Measurements from ENCODE around the gene SERPINA5. TPM values are rescaled to one million over a fixed set of nuclear protein-coding genes. Genes with fewer than 3 reads are reported as not detected.

The SERPINA5 gene
- total RNA-seq (2012; rRNA removed): 0.66 and 0.76 TPM in 2 replicates

- peak within 1 kb of the TSS; percentile 60 for H3K4me2 ChIP-seq (ENCODE audit: low read length)
- no peaks in the 10 kb centered on the region for H3K36me3 ChIP-seq (ENCODE audit: insufficient read depth, low read length)
- no peak within 1 kb of the TSS for H3K9ac ChIP-seq (ENCODE audit: low read depth, low read length)
- no peaks in the 10 kb centered on the region for H3K9me3 ChIP-seq (replicated peaks; ENCODE audit: low read length)
- no peaks in the 10 kb centered on the region for H3K27me3 ChIP-seq (ENCODE audit: control insufficient read depth, insufficient read depth, low read length)
- H3K4me3 ChIP-seq (ENCODE audit: low read length): peak within 1 kb of the TSS; percentile 21
- H3K4me1 ChIP-seq (ENCODE audit: control insufficient read depth, insufficient read depth, low read length): peaks cover 14% of the 10 kb centered on the region
Measured at GRCh38 chr14:94581127-94581999, at the start of gene SERPINA5. Gene SERPINA5, plus strand, starts transcription at chr14:94581426. Its CDS starts 5,937 bp downstream, at chr14:94587363.

GRCh38 chr14:94532447-94532846, 48.8 kb upstream of the SERPINA5 start:
- Histone ChIP-seq H3K36me3 (ENCODE audit: insufficient read depth, low read length) (no peaks in the 10 kb centered on the region), H3K9me3 (replicated peaks; ENCODE audit: low read length) (no peaks in the 10 kb centered on the region), H3K4me1 (ENCODE audit: control insufficient read depth, insufficient read depth, low read length) (peaks cover 16% of the 10 kb centered on the region), H3K9ac (ENCODE audit: low read depth, low read length) (peak overlapping the region; percentile 31), H3K27me3 (ENCODE audit: control insufficient read depth, insufficient read depth, low read length) (peaks cover 5% of the 10 kb centered on the region), H3K4me2 (ENCODE audit: low read length) (no peak overlapping the region), H3K4me3 (ENCODE audit: low read length) (no peak overlapping the region)

- Histone ChIP-seq H3K4me2 (ENCODE audit: low read length) (no peak overlapping the region), H3K4me1 (ENCODE audit: control insufficient read depth, insufficient read depth, low read length) (peaks cover 25% of the 10 kb centered on the region), H3K4me3 (ENCODE audit: low read length) (no peak overlapping the region), H3K27me3 (ENCODE audit: control insufficient read depth, insufficient read depth, low read length) (no peaks in the 10 kb centered on the region), H3K9me3 (replicated peaks; ENCODE audit: low read length) (no peaks in the 10 kb centered on the region), H3K36me3 (ENCODE audit: insufficient read depth, low read length) (no peaks in the 10 kb centered on the region), H3K9ac (ENCODE audit: low read depth, low read length) (no peak overlapping the region)
Measured at GRCh38 chr14:94535506-94535905, 45.7 kb upstream of the SERPINA5 start.

- Histone ChIP-seq H3K36me3 (ENCODE audit: insufficient read depth, low read length) (no peaks in the 10 kb centered on the region), H3K9me3 (replicated peaks; ENCODE audit: low read length) (no peaks in the 10 kb centered on the region), H3K4me2 (ENCODE audit: low read length) (no peak overlapping the region), H3K27me3 (ENCODE audit: control insufficient read depth, insufficient read depth, low read length) (no peaks in the 10 kb centered on the region), H3K4me1 (ENCODE audit: control insufficient read depth, insufficient read depth, low read length) (peaks cover 27% of the 10 kb centered on the region), H3K9ac (ENCODE audit: low read depth, low read length) (no peak overlapping the region), H3K4me3 (ENCODE audit: low read length) (no peak overlapping the region)
Measured at GRCh38 chr14:94536836-94537235, 44.4 kb upstream of the SERPINA5 start.

GRCh38 chr14:94538070-94538740, 43.0 kb upstream of the SERPINA5 start:
- Histone ChIP-seq H3K4me3 (ENCODE audit: low read length) (no peak overlapping the region), H3K4me2 (ENCODE audit: low read length) (no peak overlapping the region), H3K9me3 (replicated peaks; ENCODE audit: low read length) (no peaks in the 10 kb centered on the region), H3K27me3 (ENCODE audit: control insufficient read depth, insufficient read depth, low read length) (no peaks in the 10 kb centered on the region), H3K9ac (ENCODE audit: low read depth, low read length) (no peak overlapping the region), H3K4me1 (ENCODE audit: control insufficient read depth, insufficient read depth, low read length) (peaks cover 22% of the 10 kb centered on the region), H3K36me3 (ENCODE audit: insufficient read depth, low read length) (no peaks in the 10 kb centered on the region)

GRCh38 chr14:94539181-94539580, 42.0 kb upstream of the SERPINA5 start:
- Histone ChIP-seq H3K36me3 (ENCODE audit: insufficient read depth, low read length) (no peaks in the 10 kb centered on the region), H3K9ac (ENCODE audit: low read depth, low read length) (no peak overlapping the region), H3K4me3 (ENCODE audit: low read length) (no peak overlapping the region), H3K4me1 (ENCODE audit: control insufficient read depth, insufficient read depth, low read length) (peaks cover 22% of the 10 kb centered on the region), H3K9me3 (replicated peaks; ENCODE audit: low read length) (no peaks in the 10 kb centered on the region), H3K27me3 (ENCODE audit: control insufficient read depth, insufficient read depth, low read length) (no peaks in the 10 kb centered on the region), H3K4me2 (ENCODE audit: low read length) (no peak overlapping the region)

GRCh38 chr14:94540031-94540794, 41.0 kb upstream of the SERPINA5 start:
- H3K9me3 ChIP-seq (replicated peaks; ENCODE audit: low read length): no peaks in the 10 kb centered on the region
- peaks cover 22% of the 10 kb centered on the region for H3K4me1 ChIP-seq (ENCODE audit: control insufficient read depth, insufficient read depth, low read length)
- H3K27me3 ChIP-seq (ENCODE audit: control insufficient read depth, insufficient read depth, low read length): no peaks in the 10 kb centered on the region
- no peaks in the 10 kb centered on the region for H3K36me3 ChIP-seq (ENCODE audit: insufficient read depth, low read length)
- peak overlapping the region; percentile 19 for H3K4me3 ChIP-seq (ENCODE audit: low read length)
- no peak overlapping the region for H3K9ac ChIP-seq (ENCODE audit: low read depth, low read length)
- H3K4me2 ChIP-seq (ENCODE audit: low read length): peak overlapping the region; percentile 60

- no peaks in the 10 kb centered on the region for H3K9me3 ChIP-seq (replicated peaks; ENCODE audit: low read length)
- no peak overlapping the region for H3K4me2 ChIP-seq (ENCODE audit: low read length)
- H3K36me3 ChIP-seq (ENCODE audit: insufficient read depth, low read length): no peaks in the 10 kb centered on the region
- H3K27me3 ChIP-seq (ENCODE audit: control insufficient read depth, insufficient read depth, low read length): no peaks in the 10 kb centered on the region
- no peak overlapping the region for H3K4me3 ChIP-seq (ENCODE audit: low read length)
- H3K4me1 ChIP-seq (ENCODE audit: control insufficient read depth, insufficient read depth, low read length): peaks cover 22% of the 10 kb centered on the region
- no peak overlapping the region for H3K9ac ChIP-seq (ENCODE audit: low read depth, low read length)
Measured at GRCh38 chr14:94541234-94541975, 39.8 kb upstream of the SERPINA5 start.

- H3K36me3 ChIP-seq (ENCODE audit: insufficient read depth, low read length): no peaks in the 10 kb centered on the region
- H3K4me2 ChIP-seq (ENCODE audit: low read length): no peak overlapping the region
- H3K9me3 ChIP-seq (replicated peaks; ENCODE audit: low read length): no peaks in the 10 kb centered on the region
- no peak overlapping the region for H3K4me3 ChIP-seq (ENCODE audit: low read length)
- H3K27me3 ChIP-seq (ENCODE audit: control insufficient read depth, insufficient read depth, low read length): no peaks in the 10 kb centered on the region
- H3K9ac ChIP-seq (ENCODE audit: low read depth, low read length): no peak overlapping the region
- H3K4me1 ChIP-seq (ENCODE audit: control insufficient read depth, insufficient read depth, low read length): peaks cover 22% of the 10 kb centered on the region
Measured at GRCh38 chr14:94542111-94542810, 39.0 kb upstream of the SERPINA5 start.

GRCh38 chr14:94542811-94543440, 38.3 kb upstream of the SERPINA5 start:
- Histone ChIP-seq H3K4me3 (ENCODE audit: low read length) (no peak overlapping the region), H3K27me3 (ENCODE audit: control insufficient read depth, insufficient read depth, low read length) (no peaks in the 10 kb centered on the region), H3K4me1 (ENCODE audit: control insufficient read depth, insufficient read depth, low read length) (peaks cover 22% of the 10 kb centered on the region), H3K36me3 (ENCODE audit: insufficient read depth, low read length) (no peaks in the 10 kb centered on the region), H3K4me2 (ENCODE audit: low read length) (no peak overlapping the region), H3K9ac (ENCODE audit: low read depth, low read length) (no peak overlapping the region), H3K9me3 (replicated peaks; ENCODE audit: low read length) (no peaks in the 10 kb centered on the region)

Measured in skeletal muscle satellite cell (primary cell).